Kidney tubule cell (primary cell): ENCODE measurements around the gene CROCC.

Experiments used
- DNase-seq: peaks from one replicate; pipeline ENCODE4 v3.0.0-alpha.2; 2018; ENCODE audit warnings: low spot score

The CROCC gene

GRCh38 chr1:16969057-16969611 is 47.4 kb downstream of the CROCC start:
- no peak for DNase-seq

GRCh38 chr1:16969651-16970050 is 47.9 kb downstream of the CROCC start:
- no peak for DNase-seq

GRCh38 chr1:16970132-16970910 is 48.6 kb downstream of the CROCC start:
- no peak for DNase-seq

GRCh38 chr1:16971341-16972188 is 49.8 kb downstream of the CROCC start:
- peak; percentile 30 for DNase-seq

GRCh38 chr1:16972189-16972895 is 50.6 kb downstream of the CROCC start:
- DNase-seq = no peak

- DNase-seq = no peak
Observed at GRCh38 chr1:16973215-16973614, 51.5 kb downstream of the CROCC start.

- DNase-seq = no peak
Observed at GRCh38 chr1:16975211-16975610, 53.5 kb downstream of the CROCC start.

GRCh38 chr1:16975838-16976237 is 54.1 kb downstream of the CROCC start:
- DNase-seq = no peak

GRCh38 chr1:16976966-16977365 is 55.2 kb downstream of the CROCC start:
- no peak for DNase-seq

GRCh38 chr1:16977377-16977776 is 55.6 kb downstream of the CROCC start:
- DNase-seq = no peak

- no peak for DNase-seq
Observed at GRCh38 chr1:16978139-16978538, 56.4 kb downstream of the CROCC start.

GRCh38 chr1:16978567-16979474 is 57.1 kb downstream of the CROCC start:
- no peak for DNase-seq

- DNase-seq = no peak
Observed at GRCh38 chr1:16979475-16980327, 58.0 kb downstream of the CROCC start.

GRCh38 chr1:16980473-16981268 is 58.9 kb downstream of the CROCC start, which contains the start of gene MFAP2:
Gene MFAP2 (minus strand): TSS chr1:16980620. CDS start chr1:16978273, 2,347 bp downstream.
- no peak for DNase-seq

- peak; percentile 35 for DNase-seq
Observed at GRCh38 chr1:16981269-16981849, 59.6 kb downstream of the CROCC start.

- DNase-seq = no peak
Observed at GRCh38 chr1:16982902-16983301, 61.2 kb downstream of the CROCC start.

- no peak for DNase-seq
Observed at GRCh38 chr1:16983649-16984048, 61.9 kb downstream of the CROCC start.

GRCh38 chr1:16984717-16985116 is 63.0 kb downstream of the CROCC start:
- no peak for DNase-seq

- no peak for DNase-seq
Observed at GRCh38 chr1:16986113-16986512, 64.4 kb downstream of the CROCC start.
